Measurements from ENCODE around the gene NEK5. TPM values are rescaled to one million over a fixed set of nuclear protein-coding genes. Genes with fewer than 3 reads are reported as not detected.

Gene NEK5
- total RNA-seq, 1 experiment from 2014 or later, result 0.39 TPM

DNA sequence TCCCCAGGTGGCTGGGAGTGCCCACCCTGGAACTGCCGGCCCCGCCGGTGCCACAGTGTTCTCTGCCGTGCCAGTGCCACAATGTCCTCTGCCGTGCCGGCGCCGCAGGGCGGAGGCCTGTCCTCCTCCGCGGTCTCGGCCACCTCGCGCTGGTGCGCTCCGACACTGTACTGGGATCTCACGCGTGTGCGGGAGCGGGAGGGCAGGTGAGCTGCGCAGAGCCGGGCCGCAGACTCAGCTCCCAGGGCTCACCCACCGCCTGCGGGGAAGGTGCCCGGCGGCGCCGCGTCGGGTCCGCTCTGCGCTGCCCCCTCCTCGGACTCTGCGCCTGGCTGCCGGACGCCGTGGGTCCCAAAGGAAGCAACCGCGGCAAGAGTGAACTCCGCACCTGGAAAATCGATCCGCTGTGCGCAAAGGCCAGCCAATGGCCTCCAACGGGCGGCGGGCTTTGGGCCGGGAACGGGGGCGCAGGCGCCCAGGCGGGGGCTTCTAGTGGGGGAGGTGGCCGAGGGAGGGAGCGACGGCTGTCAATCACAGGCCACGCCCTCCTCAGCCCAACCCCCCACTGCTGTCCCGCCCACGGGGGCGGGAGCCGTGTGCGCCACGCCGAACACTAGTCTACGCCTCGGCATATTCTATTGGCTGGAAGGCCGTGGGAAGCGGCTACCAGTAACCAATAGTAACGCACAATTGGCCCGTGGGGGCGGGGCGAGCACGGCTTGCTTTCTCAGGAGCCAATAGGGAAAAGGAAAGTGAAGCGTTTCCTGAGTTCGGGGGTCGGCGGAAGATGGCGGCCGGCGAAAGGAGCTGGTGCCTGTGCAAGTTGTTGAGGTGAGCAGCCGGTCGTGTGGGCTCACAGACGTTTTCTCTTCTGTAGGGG is 117.0 kb downstream of the NEK5 start, which contains the start of gene ALG11:
ALG11 (plus strand) TSS at position 767 of the 880 bp plus-strand sequence; CDS start at position 788, 21 bp downstream.
- H3K4me3 ChIP-seq (ENCODE audit: low read depth, low read length), result peak within 1 kb of the TSS; percentile 79
- H3K36me3 ChIP-seq (ENCODE audit: control insufficient read depth, insufficient read depth, low read length), result peaks cover 2% of the 10 kb centered on the region; the same call in 1 of the 2 replicates
- peaks cover 18% of the 10 kb centered on the region for H3K36me3 Mint-ChIP-seq (ENCODE audit: insufficient read depth, unreplicated experiment)
- peak within 1 kb of the TSS; percentile 99 for H3K4me3 Mint-ChIP-seq (ENCODE audit: unreplicated experiment)
- intact Hi-C loops (cut with micrococcal nuclease; ENCODE audit: unreplicated experiment), result loop anchor here (1.0 to 2.0 kb wide), 5 partner anchors 13 to 97 kb away; no protein-coding TSS in a partner anchor
- H3K9me3 ChIP-seq, result no peaks in the 10 kb centered on the region
- peak; percentile 100 for DNase-seq
- H3K27me3 ChIP-seq (replicated peaks; ENCODE audit: control insufficient read depth, insufficient read depth, low read length), result no peaks in the 10 kb centered on the region
- H3K27ac Mint-ChIP-seq (ENCODE audit: unreplicated experiment), result peak within 1 kb of the TSS; percentile 98
- TF ChIP-seq, protein P1, sequence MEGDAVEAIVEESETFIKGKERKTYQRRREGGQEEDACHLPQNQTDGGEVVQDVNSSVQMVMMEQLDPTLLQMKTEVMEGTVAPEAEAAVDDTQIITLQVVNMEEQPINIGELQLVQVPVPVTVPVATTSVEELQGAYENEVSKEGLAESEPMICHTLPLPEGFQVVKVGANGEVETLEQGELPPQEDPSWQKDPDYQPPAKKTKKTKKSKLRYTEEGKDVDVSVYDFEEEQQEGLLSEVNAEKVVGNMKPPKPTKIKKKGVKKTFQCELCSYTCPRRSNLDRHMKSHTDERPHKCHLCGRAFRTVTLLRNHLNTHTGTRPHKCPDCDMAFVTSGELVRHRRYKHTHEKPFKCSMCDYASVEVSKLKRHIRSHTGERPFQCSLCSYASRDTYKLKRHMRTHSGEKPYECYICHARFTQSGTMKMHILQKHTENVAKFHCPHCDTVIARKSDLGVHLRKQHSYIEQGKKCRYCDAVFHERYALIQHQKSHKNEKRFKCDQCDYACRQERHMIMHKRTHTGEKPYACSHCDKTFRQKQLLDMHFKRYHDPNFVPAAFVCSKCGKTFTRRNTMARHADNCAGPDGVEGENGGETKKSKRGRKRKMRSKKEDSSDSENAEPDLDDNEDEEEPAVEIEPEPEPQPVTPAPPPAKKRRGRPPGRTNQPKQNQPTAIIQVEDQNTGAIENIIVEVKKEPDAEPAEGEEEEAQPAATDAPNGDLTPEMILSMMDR (IDR thresholded peaks at IDR 0.05; ENCODE audit: insufficient read depth in 1 of 2, low read depth in 1 of 2, low read length in 1 of 2, severe bottlenecking in 1 of 2, unreplicated experiment in 1 of 2), result no peak
- no peaks in the 10 kb centered on the region for H3K27me3 Mint-ChIP-seq (ENCODE audit: insufficient read depth, unreplicated experiment)
- H3K4me1 Mint-ChIP-seq (ENCODE audit: low read depth, unreplicated experiment), result peaks cover 26% of the 10 kb centered on the region
- ChIA-PET POLR2A (interaction anchor here (0.5 to 1.6 kb wide), 4 partner anchors 12 to 60 kb away, joined by 3 to 4 read pairs (median 4); no protein-coding TSS in a partner anchor), CTCF (interaction anchor here (0.6 to 2.1 kb wide), 6 partner anchors 8 to 116 kb away, joined by 3 to 10 read pairs (median 6); no protein-coding TSS in a partner anchor)
- H3K4me1 ChIP-seq, result peaks cover 15% of the 10 kb centered on the region
- no TSS peak for BruUV-seq (replicated peaks)
- peaks cover 2% of the 10 kb centered on the region for H3K9me3 Mint-ChIP-seq (ENCODE audit: unreplicated experiment)

DNA sequence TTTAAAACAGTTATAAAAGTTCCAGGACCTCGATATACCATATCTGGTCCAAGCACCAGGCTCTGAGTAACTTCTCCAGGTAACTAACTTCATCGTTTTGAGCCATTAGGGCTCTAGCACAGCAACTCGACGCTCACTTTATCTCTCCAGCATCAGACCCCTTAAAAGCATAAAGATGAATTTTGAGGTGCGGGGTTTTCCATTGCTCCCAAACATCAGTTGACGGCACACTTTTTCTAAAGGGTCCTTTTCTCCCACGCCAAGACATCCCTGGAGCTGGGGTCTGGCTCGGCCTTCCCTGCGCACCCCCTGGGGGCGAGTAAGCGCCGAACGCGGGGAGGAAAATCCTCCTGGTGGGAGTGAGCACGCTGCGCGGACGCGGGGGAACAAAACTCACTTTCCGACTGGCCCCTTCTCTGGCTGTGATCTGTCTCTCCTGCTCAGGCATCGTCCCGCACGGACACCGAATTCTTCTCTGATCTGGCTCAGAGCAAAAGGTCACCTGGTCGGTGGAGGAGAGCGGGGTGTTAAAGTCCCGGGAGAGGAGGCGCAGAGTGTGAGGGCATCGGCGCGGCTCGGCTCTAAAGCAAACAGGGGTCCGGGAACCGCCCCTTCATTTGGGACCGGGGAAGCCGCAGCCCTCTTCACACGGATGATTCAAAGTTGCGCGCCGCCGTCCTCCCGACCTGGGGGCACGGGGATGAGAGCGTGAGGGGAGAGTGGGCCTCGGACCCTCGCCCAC is 117.8 kb downstream of the NEK5 start, which contains the start of gene ATP7B:
ATP7B (minus strand) TSS at position 561 of the 742 bp plus-strand sequence; CDS start at position 448, 113 bp downstream.
- CTCF ChIA-PET, result interaction anchor here (0.5 to 1.2 kb wide), 2 partner anchors 32 to 591 kb away, joined by 3 to 5 read pairs; no protein-coding TSS in a partner anchor
- Mint-ChIP-seq H3K4me3 (ENCODE audit: unreplicated experiment) (peak within 1 kb of the TSS; percentile 99), H3K9me3 (ENCODE audit: unreplicated experiment) (peaks cover 11% of the 10 kb centered on the region), H3K36me3 (ENCODE audit: insufficient read depth, unreplicated experiment) (peaks cover 17% of the 10 kb centered on the region), H3K4me1 (ENCODE audit: low read depth, unreplicated experiment) (peaks cover 34% of the 10 kb centered on the region), H3K27me3 (ENCODE audit: insufficient read depth, unreplicated experiment) (no peaks in the 10 kb centered on the region), H3K27ac (ENCODE audit: unreplicated experiment) (peak within 1 kb of the TSS; percentile 98)
- H3K4me3 ChIP-seq (ENCODE audit: low read depth, low read length), result peak within 1 kb of the TSS; percentile 79
- 0 out of 2 replicates have a peak, but pooled peaks cover 1% of the 10 kb centered on the region for H3K36me3 ChIP-seq (ENCODE audit: control insufficient read depth, insufficient read depth, low read length)
- H3K9me3 ChIP-seq, result no peaks in the 10 kb centered on the region
- DNase-seq, result peak; percentile 56 to 58
- POLR2A ChIA-PET, result no interaction called here
- intact Hi-C loops (cut with micrococcal nuclease; ENCODE audit: unreplicated experiment), result loop anchor here (2.0 kb wide), 1 partner anchor 98 kb away; no protein-coding TSS in a partner anchor
- TF ChIP-seq, protein P1 (IDR thresholded peaks at IDR 0.05; ENCODE audit: insufficient read depth in 1 of 2, low read depth in 1 of 2, low read length in 1 of 2, severe bottlenecking in 1 of 2, unreplicated experiment in 1 of 2), result peak in 1 of 2 experiments; percentile 53
- no peaks in the 10 kb centered on the region for H3K27me3 ChIP-seq (replicated peaks; ENCODE audit: control insufficient read depth, insufficient read depth, low read length)
- H3K4me1 ChIP-seq, result peaks cover 23% of the 10 kb centered on the region
- BruUV-seq (replicated peaks), result no TSS peak
